LNCaP clone FGC (cell line): Measurements from ENCODE around the gene DLL4.

Source experiments
- DNase-seq: peaks from one replicate; pipeline ENCODE4 v3.0.0-alpha.2; 2011; ENCODE audit warnings: low read depth
- H3K4me3 ChIP-seq: 2 replicates; pipeline ENCODE4 v1.5.1; 2011; ENCODE audit warnings: mild to moderate bottlenecking, low read depth, low read length, control low read depth
- CTCF ChIP-seq: IDR thresholded peaks from 2 replicates; pipeline ENCODE4 v1.5.1; 2012; ENCODE audit warnings: mild to moderate bottlenecking; ENCODE audit not compliant: control insufficient read depth, insufficient read depth; ENCODE audit errors: extremely low read depth

DLL4 gene

GRCh38 chr15:40982855-40983254, 53.7 kb downstream of the DLL4 start:
- no peak for DNase-seq
- no peak for TF ChIP-seq CTCF
- no peak overlapping the region for H3K4me3 ChIP-seq

- H3K4me3 ChIP-seq = no peak overlapping the region
- TF ChIP-seq CTCF = no peak
- no peak for DNase-seq
Observed at GRCh38 chr15:40984406-40984805, 55.3 kb downstream of the DLL4 start.

GRCh38 chr15:40984964-40985363, 55.8 kb downstream of the DLL4 start:
- no peak for DNase-seq
- H3K4me3 ChIP-seq = no peak overlapping the region
- TF ChIP-seq CTCF = no peak

GRCh38 chr15:40985541-40986330, 56.6 kb downstream of the DLL4 start:
- no peak for DNase-seq
- no peak overlapping the region for H3K4me3 ChIP-seq
- TF ChIP-seq CTCF = no peak

GRCh38 chr15:40986820-40987219, 57.7 kb downstream of the DLL4 start:
- TF ChIP-seq CTCF = no peak
- H3K4me3 ChIP-seq = no peak overlapping the region
- DNase-seq = no peak

- no peak overlapping the region for H3K4me3 ChIP-seq
- no peak for DNase-seq
- no peak for TF ChIP-seq CTCF
Observed at GRCh38 chr15:40988156-40988555, 59.0 kb downstream of the DLL4 start.
